Natural killer cell (primary cell): ENCODE measurements around the gene DEGS2. TPM values are rescaled to one million over a fixed set of nuclear protein-coding genes. Genes with fewer than 3 reads are reported as not detected.

Source experiments
- ATAC-seq, 3 donors: fragments of 150-1000 bp in 2 of 3; fragments of 200-7000 bp in 1 of 3; cut with Tn5 transposase; 1 replicate in 1 of 3; 2 replicates in 2 of 3; pipeline ENCODE4 v1.10.0; 2021; ENCODE audit warnings: mild to moderate bottlenecking in 2 of 3, moderate library complexity in 2 of 3
- DNase-seq, 2 donors: peaks; one replicate each; pipeline versions ENCODE4 v3.0.0 to v3.0.0-alpha.2; 2013 to 2021; ENCODE audit warnings: mixed read lengths in 1 of 2
- H3K27ac ChIP-seq: one replicate; pipeline ENCODE4 v1.5.1; 2013; ENCODE audit warnings: mild to moderate bottlenecking, low read length
- H3K27me3 ChIP-seq: one replicate; pipeline ENCODE4 v1.6.1; 2013; ENCODE audit warnings: low read length; ENCODE audit not compliant: control insufficient read depth, insufficient read depth
- H3K36me3 ChIP-seq: one replicate; pipeline ENCODE4 v1.6.1; 2013; ENCODE audit warnings: low read length; ENCODE audit not compliant: control insufficient read depth, insufficient read depth
- H3K4me1 ChIP-seq: one replicate; pipeline ENCODE4 v1.6.1; 2013; ENCODE audit warnings: low read length; ENCODE audit not compliant: control insufficient read depth, insufficient read depth
- H3K4me3 ChIP-seq: one replicate; pipeline ENCODE4 v1.5.1; 2013; ENCODE audit warnings: low read length
- H3K9me3 ChIP-seq: one replicate; pipeline ENCODE4 v1.6.1; 2013; ENCODE audit warnings: low read length; ENCODE audit not compliant: control insufficient read depth, insufficient read depth
- H3K27ac Mint-ChIP-seq, 2 donors: one replicate each; pipeline ENCODE4 v1.8.0; 2022; ENCODE audit warnings: mild to moderate bottlenecking in 2 of 2, mixed read lengths in 2 of 2, moderate library complexity in 1 of 2
- H3K27me3 Mint-ChIP-seq, 2 donors: one replicate each; pipeline ENCODE4 v1.8.0; 2022; ENCODE audit warnings: low read depth in 2 of 2, mixed read lengths in 2 of 2
- H3K36me3 Mint-ChIP-seq: one replicate; pipeline ENCODE4 v1.8.0; 2022; ENCODE audit warnings: mixed read lengths
- H3K4me1 Mint-ChIP-seq, 2 donors: one replicate each; pipeline ENCODE4 v1.8.0; 2022; ENCODE audit warnings: mixed read lengths in 2 of 2
- H3K4me3 Mint-ChIP-seq: one replicate; pipeline ENCODE4 v1.8.0; 2022; ENCODE audit warnings: mild to moderate bottlenecking, moderate library complexity, mixed read lengths
- H3K9me3 Mint-ChIP-seq, 2 donors: one replicate each; pipeline ENCODE4 v1.8.0; 2022; ENCODE audit warnings: mixed read lengths in 2 of 2
- WGBS: methylation state at CpG from one replicate; pipeline ENCODE4 v1.1.7; 2013; ENCODE audit warnings: missing lambda C conversion rate; ENCODE audit not compliant: insufficient coverage; 5-methylcytosine and 5-hydroxymethylcytosine counted together
- intact Hi-C: fragments of 100-400 bp; cut with micrococcal nuclease; formaldehyde crosslinking; loops from one replicate; pipeline ENCODE4 v1.14.2; 2022
- total RNA-seq, 4 donors: library from RNA; stranded (reverse); fragments of 120-200 nt in 1 of 4; gene quantifications; one replicate each; pipeline versions ENCODE4 v1.2.3 to v1.2.4, GENCODE V29; 2013 to 2022
- TF ChIP-seq, protein P1 (sequence below): fragments of 200-600 bp; IDR thresholded peaks from one replicate; pipeline ENCODE4 v1.8.0; 2022; ENCODE audit warnings: antibody characterized with exemption

The DEGS2 gene
- total RNA-seq, 3 donors from 2014 or later (not counting 1 experiment from before 2014, with no cell fraction given) = 0.60 to 7.1 (median 4.4) TPM

DNA sequence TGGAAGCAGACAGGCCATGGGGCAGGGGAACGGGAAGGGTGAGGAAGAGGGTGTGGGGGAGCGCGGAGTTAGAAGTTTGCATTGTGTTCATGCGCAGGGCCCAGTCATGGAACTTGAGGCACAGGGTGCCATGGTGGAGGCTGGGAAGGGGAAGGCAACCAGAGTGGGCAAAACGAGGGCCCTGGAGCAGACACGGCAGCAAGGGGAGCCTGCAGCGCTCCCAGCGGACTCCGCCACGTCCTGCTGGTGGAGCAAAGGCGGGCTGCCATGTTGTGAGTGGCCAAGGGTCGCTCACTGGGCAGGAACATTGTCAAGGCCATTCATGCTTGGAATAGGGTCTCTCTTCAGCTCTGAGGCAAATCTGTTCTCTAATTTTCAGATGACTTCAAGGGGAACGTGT is 20.5 kb downstream of the DEGS2 start:
- H3K4me1 Mint-ChIP-seq = peaks cover 0 to 8% of the 10 kb centered on the region in 2 donors
- DNase-seq (no peak), ATAC-seq (no peak)
- intact Hi-C loops = no loop called here
- WGBS = 94% methylated on average over 13 of the region's 13 CpGs
- H3K27me3 Mint-ChIP-seq = no peaks in the 10 kb centered on the region
- peaks cover 99% of the 10 kb centered on the region for H3K36me3 ChIP-seq
- H3K27ac Mint-ChIP-seq = peak overlapping the region; percentile 57 to 64
- no peak overlapping the region for H3K27ac ChIP-seq
- H3K9me3 Mint-ChIP-seq = no peaks in the 10 kb centered on the region
- no peaks in the 10 kb centered on the region for H3K36me3 Mint-ChIP-seq
- TF ChIP-seq, protein P1, sequence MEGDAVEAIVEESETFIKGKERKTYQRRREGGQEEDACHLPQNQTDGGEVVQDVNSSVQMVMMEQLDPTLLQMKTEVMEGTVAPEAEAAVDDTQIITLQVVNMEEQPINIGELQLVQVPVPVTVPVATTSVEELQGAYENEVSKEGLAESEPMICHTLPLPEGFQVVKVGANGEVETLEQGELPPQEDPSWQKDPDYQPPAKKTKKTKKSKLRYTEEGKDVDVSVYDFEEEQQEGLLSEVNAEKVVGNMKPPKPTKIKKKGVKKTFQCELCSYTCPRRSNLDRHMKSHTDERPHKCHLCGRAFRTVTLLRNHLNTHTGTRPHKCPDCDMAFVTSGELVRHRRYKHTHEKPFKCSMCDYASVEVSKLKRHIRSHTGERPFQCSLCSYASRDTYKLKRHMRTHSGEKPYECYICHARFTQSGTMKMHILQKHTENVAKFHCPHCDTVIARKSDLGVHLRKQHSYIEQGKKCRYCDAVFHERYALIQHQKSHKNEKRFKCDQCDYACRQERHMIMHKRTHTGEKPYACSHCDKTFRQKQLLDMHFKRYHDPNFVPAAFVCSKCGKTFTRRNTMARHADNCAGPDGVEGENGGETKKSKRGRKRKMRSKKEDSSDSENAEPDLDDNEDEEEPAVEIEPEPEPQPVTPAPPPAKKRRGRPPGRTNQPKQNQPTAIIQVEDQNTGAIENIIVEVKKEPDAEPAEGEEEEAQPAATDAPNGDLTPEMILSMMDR = no peak
- H3K4me3 ChIP-seq = no peak overlapping the region
- no peaks in the 10 kb centered on the region for H3K27me3 ChIP-seq
- no peaks in the 10 kb centered on the region for H3K9me3 ChIP-seq
- no peak overlapping the region for H3K4me3 Mint-ChIP-seq
- peaks cover 5% of the 10 kb centered on the region for H3K4me1 ChIP-seq

DNA sequence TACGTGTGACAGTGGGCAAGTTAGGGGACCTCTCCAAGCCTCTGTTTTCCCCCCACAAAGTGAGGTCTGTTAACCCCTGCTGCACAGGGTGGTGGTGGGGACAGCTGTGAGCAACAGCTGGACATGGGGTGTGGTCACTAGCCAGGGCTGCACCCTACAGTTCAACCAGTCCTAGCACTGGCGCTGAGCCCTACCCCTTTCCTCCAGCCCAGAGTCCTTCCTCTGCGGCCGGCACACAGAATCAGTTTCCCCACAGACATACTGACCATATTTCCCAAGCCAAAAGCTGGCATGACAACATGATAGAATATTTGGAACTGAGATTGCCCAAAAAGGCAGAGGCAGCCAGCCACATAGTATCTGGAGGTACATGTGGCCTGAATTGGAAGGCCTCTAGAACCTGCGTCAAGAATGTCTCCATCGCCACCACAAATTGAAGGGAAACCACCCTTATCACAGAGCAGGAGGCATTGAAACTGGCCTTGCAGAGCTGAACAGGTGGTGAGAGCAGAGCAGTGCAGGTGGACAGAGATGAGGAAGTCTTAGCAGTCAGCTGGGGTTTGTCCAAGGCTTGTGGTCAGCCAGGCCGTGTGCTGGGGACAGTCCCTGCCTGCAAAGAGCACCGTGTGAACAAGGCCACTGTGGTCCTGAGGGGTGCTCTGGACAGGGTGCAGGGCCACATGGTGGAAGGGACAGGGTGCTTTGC is 21.2 kb downstream of the DEGS2 start:
- H3K27ac Mint-ChIP-seq = peak overlapping the region; percentile 57 to 76
- H3K9me3 ChIP-seq = no peaks in the 10 kb centered on the region
- peaks cover 0 to 8% of the 10 kb centered on the region in 2 donors for H3K4me1 Mint-ChIP-seq
- DNase-seq (no peak), ATAC-seq (no peak)
- H3K27ac ChIP-seq = no peak overlapping the region
- no peaks in the 10 kb centered on the region for H3K27me3 ChIP-seq
- intact Hi-C loops = no loop called here
- H3K36me3 Mint-ChIP-seq = no peaks in the 10 kb centered on the region
- H3K9me3 Mint-ChIP-seq = no peaks in the 10 kb centered on the region
- 63% methylated on average over 8 of the region's 8 CpGs for WGBS
- no peak overlapping the region for H3K4me3 Mint-ChIP-seq
- no peak overlapping the region for H3K4me3 ChIP-seq
- H3K27me3 Mint-ChIP-seq = no peaks in the 10 kb centered on the region
- H3K4me1 ChIP-seq = peaks cover 5% of the 10 kb centered on the region
- TF ChIP-seq, protein P1 = no peak
- H3K36me3 ChIP-seq = peaks cover 97% of the 10 kb centered on the region

DNA sequence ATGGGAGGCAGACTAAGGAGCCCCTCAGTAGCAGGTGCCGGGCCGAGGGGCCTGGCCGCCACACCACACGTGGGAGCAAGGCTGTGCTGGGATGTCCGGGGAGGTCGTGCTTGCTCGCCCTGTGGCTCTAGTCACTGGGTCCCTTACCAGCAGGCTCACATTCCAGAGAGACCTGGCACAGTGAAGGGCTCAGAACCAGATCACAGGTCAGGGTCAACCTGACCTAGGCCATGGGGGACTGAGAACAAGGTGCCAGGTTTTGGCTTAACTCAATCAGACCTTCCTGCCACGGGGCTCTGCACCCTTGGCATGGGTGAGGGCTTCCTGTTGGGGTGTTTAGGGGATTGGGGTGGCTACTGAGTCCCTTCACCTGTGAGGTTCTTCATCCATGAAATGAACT is 22.3 kb downstream of the DEGS2 start:
- no peak overlapping the region for H3K4me3 Mint-ChIP-seq
- 92% methylated on average over 8 of the region's 8 CpGs for WGBS
- Histone ChIP-seq H3K4me3 (no peak overlapping the region), H3K9me3 (no peaks in the 10 kb centered on the region), H3K27ac (no peak overlapping the region), H3K27me3 (no peaks in the 10 kb centered on the region), H3K4me1 (peaks cover 5% of the 10 kb centered on the region), H3K36me3 (peaks cover 97% of the 10 kb centered on the region)
- H3K9me3 Mint-ChIP-seq = no peaks in the 10 kb centered on the region
- intact Hi-C loops = no loop called here
- no peak for ATAC-seq
- peaks cover 0 to 8% of the 10 kb centered on the region in 2 donors for H3K4me1 Mint-ChIP-seq
- no peaks in the 10 kb centered on the region for H3K36me3 Mint-ChIP-seq
- H3K27ac Mint-ChIP-seq = peak overlapping the region; percentile 50 to 54
- TF ChIP-seq, protein P1 = no peak
- H3K27me3 Mint-ChIP-seq = no peaks in the 10 kb centered on the region
- DNase-seq = no peak

DNA sequence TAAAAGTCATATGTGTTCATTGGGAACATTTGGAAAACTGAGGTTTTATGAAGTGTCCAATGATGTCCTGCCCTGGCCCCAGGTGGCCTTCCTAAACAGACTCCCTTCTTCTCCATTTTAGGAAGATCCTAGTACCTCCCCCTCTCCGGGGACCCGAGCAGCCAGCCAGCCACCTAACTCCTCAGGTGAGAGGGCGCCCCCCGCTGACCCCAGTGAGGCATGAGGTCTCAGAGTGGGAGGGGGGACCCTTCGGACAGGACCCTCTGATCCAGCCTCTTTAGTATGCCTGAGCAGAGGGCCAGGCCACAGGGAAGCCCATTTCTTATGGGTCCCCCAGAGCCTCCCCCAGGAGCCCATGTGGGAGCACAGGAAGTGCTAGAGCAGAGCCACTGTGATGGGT is 23.7 kb downstream of the DEGS2 start:
- intact Hi-C loops = no loop called here
- peaks cover 5% of the 10 kb centered on the region for H3K4me1 ChIP-seq

More for the DNA sequence above, 23.7 kb downstream of the DEGS2 start:
- WGBS = 94% methylated on average over 5 of the region's 5 CpGs
- DNase-seq = no peak
- Histone ChIP-seq H3K27ac (no peak overlapping the region), H3K4me3 (no peak overlapping the region), H3K9me3 (no peaks in the 10 kb centered on the region), H3K36me3 (peaks cover 97% of the 10 kb centered on the region), H3K27me3 (no peaks in the 10 kb centered on the region)
- no peak overlapping the region for H3K4me3 Mint-ChIP-seq
- no peaks in the 10 kb centered on the region for H3K36me3 Mint-ChIP-seq
- no peaks in the 10 kb centered on the region for H3K9me3 Mint-ChIP-seq
- ATAC-seq = no peak
- peak overlapping the region; percentile 54 to 67 for H3K27ac Mint-ChIP-seq
- peaks cover 0 to 13% of the 10 kb centered on the region in 2 donors for H3K4me1 Mint-ChIP-seq
- TF ChIP-seq, protein P1 = no peak
- H3K27me3 Mint-ChIP-seq = no peaks in the 10 kb centered on the region
